ENCODE measurements around the gene SIX3.

SIX3 gene

GRCh38 chr2:44959855-44960254 lies 18.4 kb downstream of the SIX3 start:
- DNase-seq = no peak

- no peak for DNase-seq
Measured at GRCh38 chr2:44960871-44961270, 19.4 kb downstream of the SIX3 start.

GRCh38 chr2:44962176-44962695 lies 20.7 kb downstream of the SIX3 start:
- no peak for DNase-seq

GRCh38 chr2:44964752-44965236 lies 23.3 kb downstream of the SIX3 start:
- DNase-seq = no peak

- no peak for DNase-seq
Measured at GRCh38 chr2:44965684-44966083, 24.2 kb downstream of the SIX3 start.

- no peak for DNase-seq
Measured at GRCh38 chr2:44967056-44967455, 25.6 kb downstream of the SIX3 start.

- no peak for DNase-seq
Measured at GRCh38 chr2:44967727-44968432, 26.4 kb downstream of the SIX3 start.

GRCh38 chr2:44969936-44970335 lies 28.4 kb downstream of the SIX3 start:
- DNase-seq = no peak

- no peak for DNase-seq
Measured at GRCh38 chr2:44970846-44971450, 29.4 kb downstream of the SIX3 start.

- DNase-seq = no peak
Measured at GRCh38 chr2:44972771-44973535, 31.5 kb downstream of the SIX3 start.

GRCh38 chr2:44974064-44974715 lies 32.7 kb downstream of the SIX3 start:
- DNase-seq = peak in 1 of 2 experiments; percentile 40

- no peak for DNase-seq
Measured at GRCh38 chr2:44975571-44976450, 34.3 kb downstream of the SIX3 start.

- no peak for DNase-seq
Measured at GRCh38 chr2:44979581-44979980, 38.1 kb downstream of the SIX3 start.

GRCh38 chr2:44980751-44981713 lies 39.5 kb downstream of the SIX3 start:
- DNase-seq = no peak

- DNase-seq = peak; percentile 48 to 62
Measured at GRCh38 chr2:44981714-44982108, 40.2 kb downstream of the SIX3 start.

- no peak for DNase-seq
Measured at GRCh38 chr2:44983836-44984604, 42.5 kb downstream of the SIX3 start.

- DNase-seq = no peak
Measured at GRCh38 chr2:44989176-44989575, 47.7 kb downstream of the SIX3 start.

GRCh38 chr2:44994377-44994776 lies 52.9 kb downstream of the SIX3 start:
- no peak for DNase-seq

Data from NCI-H187 (cell line).